CD4-positive, alpha-beta memory T cell (primary cell): ENCODE measurements around the gene PLA2G4D. TPM values are rescaled to one million over a fixed set of nuclear protein-coding genes. Genes with fewer than 3 reads are reported as not detected.

Experiments used
- CTCF ChIA-PET: fragments of 350-600 bp; sonication (Branson Sonifier 250); formaldehyde crosslinking; loops from one replicate; lab custom pipeline; 2021; ENCODE audit warnings: inconsistent platforms; ENCODE audit not compliant: partially characterized antibody; lab: Charles Lee
- POLR2A ChIA-PET: fragments of 350-600 bp; sonication (Branson Sonifier 250); formaldehyde crosslinking; loops from one replicate; lab custom pipeline; 2021; ENCODE audit not compliant: partially characterized antibody; lab: Charles Lee
- DNase-seq, 5 donors: peaks; one replicate each; pipeline versions ENCODE4 v3.0.0 to v3.0.0-alpha.2; 2020 to 2022; ENCODE audit warnings: mixed read lengths in 1 of 5
- H3K27ac ChIP-seq: one replicate; pipeline ENCODE4 v1.7.0; 2013; ENCODE audit warnings: low read depth, low read length
- H3K27me3 ChIP-seq: 2 replicates; pipeline ENCODE4 v1.7.0; 2013; ENCODE audit warnings: mild to moderate bottlenecking, low read length, moderate library complexity; ENCODE audit not compliant: insufficient read depth
- H3K36me3 ChIP-seq: 2 replicates; pipeline ENCODE4 v1.7.0; 2013; ENCODE audit warnings: mild to moderate bottlenecking, low read length, moderate library complexity; ENCODE audit not compliant: insufficient read depth
- H3K4me1 ChIP-seq: 2 replicates; pipeline ENCODE4 v1.7.0; 2013; ENCODE audit warnings: mild to moderate bottlenecking, low read length, moderate library complexity; ENCODE audit not compliant: insufficient read depth
- H3K4me3 ChIP-seq, 2 donors: one replicate each; pipeline ENCODE4 v1.7.0; 2013; ENCODE audit warnings: low read length in 2 of 2, mild to moderate bottlenecking in 1 of 2
- H3K9me3 ChIP-seq, 2 donors: one replicate each; pipeline ENCODE4 v1.7.0; 2013; ENCODE audit warnings: low read length in 2 of 2, control low read depth in 1 of 2; ENCODE audit not compliant: control insufficient read depth in 1 of 2
- H3K27ac Mint-ChIP-seq, 7 donors: one replicate each; pipeline ENCODE4 v1.8.0; 2020 to 2021; ENCODE audit warnings: mixed read lengths in 7 of 7, mild to moderate bottlenecking in 6 of 7, inconsistent platforms in 3 of 7, moderate library complexity in 3 of 7
- H3K27me3 Mint-ChIP-seq, 2 donors: one replicate each; pipeline ENCODE4 v1.8.0; 2020 to 2021; ENCODE audit warnings: mixed read lengths in 2 of 2
- H3K36me3 Mint-ChIP-seq, 2 donors: one replicate each; pipeline ENCODE4 v1.8.0; 2020 to 2021; ENCODE audit warnings: mixed read lengths in 2 of 2, inconsistent platforms in 1 of 2, mild to moderate bottlenecking in 1 of 2
- H3K4me1 Mint-ChIP-seq, 4 donors: one replicate each; pipeline ENCODE4 v1.8.0; 2020 to 2021; ENCODE audit warnings: mixed read lengths in 4 of 4, mild to moderate bottlenecking in 1 of 4
- H3K4me3 Mint-ChIP-seq, 8 donors: one replicate each; pipeline ENCODE4 v1.8.0; 2020 to 2021; ENCODE audit warnings: mixed read lengths in 8 of 8, mild to moderate bottlenecking in 7 of 8, moderate library complexity in 6 of 8, inconsistent platforms in 3 of 8
- H3K9me3 Mint-ChIP-seq, 8 donors: one replicate each; pipeline ENCODE4 v1.8.0; 2020 to 2021; ENCODE audit warnings: mixed read lengths in 8 of 8, mild to moderate bottlenecking in 5 of 8, inconsistent platforms in 3 of 8, moderate library complexity in 1 of 8
- intact Hi-C: fragments of 100-400 bp; cut with micrococcal nuclease; formaldehyde crosslinking; loops from one replicate; pipeline ENCODE4 v1.15.1; 2023
- polyA plus RNA-seq, 2 donors: library from polyadenylated mRNA; unstranded; fragments of 300-500 nt; fragmentation: Illumina TruSeq; gene quantifications; one replicate each; pipeline ENCODE4 v1.2.3, GENCODE V29; 2021
- total RNA-seq, 2 experiments: library from RNA; stranded (reverse); gene quantifications; one replicate each; pipeline ENCODE4 v1.2.3, GENCODE V29; 2021

Gene PLA2G4D
- total and polyA plus RNA-seq, 4 experiments from 2014 or later = not detected

GRCh38 chr15:42073418-42073817 lies 20.9 kb downstream of the PLA2G4D start:
- H3K36me3 Mint-ChIP-seq = no peaks in the 10 kb centered on the region
- H3K9me3 ChIP-seq = no peaks in the 10 kb centered on the region
- POLR2A ChIA-PET = no interaction called here
- no peaks in the 10 kb centered on the region for H3K27me3 ChIP-seq
- no peak overlapping the region for H3K27ac Mint-ChIP-seq
- no peak overlapping the region for H3K27ac ChIP-seq
- no peak overlapping the region for H3K4me3 Mint-ChIP-seq
- H3K27me3 Mint-ChIP-seq = peaks cover 3 to 5% of the 10 kb centered on the region in 2 donors
- intact Hi-C loops = no loop called here
- H3K9me3 Mint-ChIP-seq = no peaks in the 10 kb centered on the region
- no peaks in the 10 kb centered on the region for H3K4me1 ChIP-seq
- H3K4me3 ChIP-seq = no peak overlapping the region
- no peak for DNase-seq
- H3K4me1 Mint-ChIP-seq = no peaks in the 10 kb centered on the region
- CTCF ChIA-PET = interaction anchor here (3.7 kb wide), 2 partner anchors 11 to 12 kb away, joined by 14 to 15 read pairs; no protein-coding TSS in a partner anchor
- no peaks in the 10 kb centered on the region for H3K36me3 ChIP-seq

GRCh38 chr15:42072141-42072685 lies 22.1 kb downstream of the PLA2G4D start:
- Histone ChIP-seq H3K4me1 (no peaks in the 10 kb centered on the region), H3K36me3 (no peaks in the 10 kb centered on the region), H3K27ac (no peak overlapping the region), H3K27me3 (no peaks in the 10 kb centered on the region), H3K4me3 (no peak overlapping the region), H3K9me3 (no peaks in the 10 kb centered on the region)
- peaks cover 0 to 5% of the 10 kb centered on the region in 2 donors for H3K36me3 Mint-ChIP-seq
- CTCF ChIA-PET = interaction anchor here (3.7 kb wide), 2 partner anchors 10 to 12 kb away, joined by 14 to 15 read pairs; no protein-coding TSS in a partner anchor
- no peak overlapping the region for H3K27ac Mint-ChIP-seq
- intact Hi-C loops = no loop called here
- peaks cover 0 to 7% (median 5%) of the 10 kb centered on the region in 8 donors for H3K9me3 Mint-ChIP-seq
- POLR2A ChIA-PET = no interaction called here
- H3K4me1 Mint-ChIP-seq = no peaks in the 10 kb centered on the region
- H3K27me3 Mint-ChIP-seq = peaks cover 3 to 7% of the 10 kb centered on the region in 2 donors
- no peak for DNase-seq
- H3K4me3 Mint-ChIP-seq = no peak overlapping the region

GRCh38 chr15:42071717-42072116 lies 22.6 kb downstream of the PLA2G4D start:
- Histone ChIP-seq H3K27me3 (no peaks in the 10 kb centered on the region), H3K9me3 (no peaks in the 10 kb centered on the region), H3K36me3 (no peaks in the 10 kb centered on the region), H3K4me3 (no peak overlapping the region), H3K27ac (no peak overlapping the region), H3K4me1 (no peaks in the 10 kb centered on the region)
- H3K36me3 Mint-ChIP-seq = peaks cover 0 to 5% of the 10 kb centered on the region in 2 donors
- no peaks in the 10 kb centered on the region for H3K4me1 Mint-ChIP-seq
- ChIA-PET POLR2A (no interaction called here), CTCF (interaction anchor here (3.7 kb wide), 2 partner anchors 10 to 12 kb away, joined by 14 to 15 read pairs; no protein-coding TSS in a partner anchor)
- H3K9me3 Mint-ChIP-seq = peaks cover 0 to 11% (median 9%) of the 10 kb centered on the region in 8 donors
- no peak overlapping the region for H3K27ac Mint-ChIP-seq
- no peak for DNase-seq
- intact Hi-C loops = no loop called here
- no peak overlapping the region for H3K4me3 Mint-ChIP-seq
- H3K27me3 Mint-ChIP-seq = peaks cover 3 to 10% of the 10 kb centered on the region in 2 donors

- Histone ChIP-seq H3K9me3 (no peaks in the 10 kb centered on the region), H3K27ac (no peak overlapping the region), H3K27me3 (no peaks in the 10 kb centered on the region), H3K4me1 (no peaks in the 10 kb centered on the region), H3K36me3 (no peaks in the 10 kb centered on the region), H3K4me3 (no peak overlapping the region)
- peaks cover 5 to 16% of the 10 kb centered on the region in 2 donors for H3K27me3 Mint-ChIP-seq
- peaks cover 0 to 5% of the 10 kb centered on the region in 2 donors for H3K36me3 Mint-ChIP-seq
- intact Hi-C loops = no loop called here
- H3K4me1 Mint-ChIP-seq = peaks cover 0 to 3% (median 0%) of the 10 kb centered on the region in 4 donors
- no peak overlapping the region for H3K27ac Mint-ChIP-seq
- H3K4me3 Mint-ChIP-seq = no peak overlapping the region
- H3K9me3 Mint-ChIP-seq = peaks cover 2 to 16% (median 10%) of the 10 kb centered on the region in 8 donors
- ChIA-PET POLR2A (no interaction called here), CTCF (interaction anchor here (1.1 to 1.4 kb wide), 2 partner anchors 10 to 14 kb away, joined by 3 read pairs; no protein-coding TSS in a partner anchor)
- no peak for DNase-seq
Observed at GRCh38 chr15:42070976-42071350, 23.4 kb downstream of the PLA2G4D start.

GRCh38 chr15:42070279-42070975 lies 23.9 kb downstream of the PLA2G4D start:
- H3K4me1 Mint-ChIP-seq = peaks cover 0 to 3% (median 0%) of the 10 kb centered on the region in 4 donors
- H3K36me3 Mint-ChIP-seq = peaks cover 0 to 5% of the 10 kb centered on the region in 2 donors
- H3K4me1 ChIP-seq = no peaks in the 10 kb centered on the region
- DNase-seq = no peak
- H3K27me3 ChIP-seq = no peaks in the 10 kb centered on the region
- H3K4me3 Mint-ChIP-seq = no peak overlapping the region
- H3K27me3 Mint-ChIP-seq = peaks cover 5 to 16% of the 10 kb centered on the region in 2 donors
- no peaks in the 10 kb centered on the region for H3K36me3 ChIP-seq
- ChIA-PET POLR2A (no interaction called here), CTCF (interaction anchor here (1.1 to 2.4 kb wide), 3 partner anchors 10 to 13 kb away, joined by 3 to 7 read pairs (median 3); no protein-coding TSS in a partner anchor)
- no peak overlapping the region for H3K27ac Mint-ChIP-seq
- peaks cover 2 to 16% (median 10%) of the 10 kb centered on the region in 8 donors for H3K9me3 Mint-ChIP-seq
- no peak overlapping the region for H3K4me3 ChIP-seq
- H3K27ac ChIP-seq = no peak overlapping the region
- no peaks in the 10 kb centered on the region for H3K9me3 ChIP-seq
- intact Hi-C loops = no loop called here

GRCh38 chr15:42069496-42070278 lies 24.7 kb downstream of the PLA2G4D start:
- Histone ChIP-seq H3K27me3 (no peaks in the 10 kb centered on the region), H3K36me3 (no peaks in the 10 kb centered on the region), H3K9me3 (no peaks in the 10 kb centered on the region), H3K4me3 (no peak overlapping the region), H3K4me1 (no peaks in the 10 kb centered on the region), H3K27ac (no peak overlapping the region)
- DNase-seq = no peak
- ChIA-PET CTCF (interaction anchor here (1.4 to 2.4 kb wide), 2 partner anchors 9 to 14 kb away, joined by 3 to 7 read pairs; no protein-coding TSS in a partner anchor), POLR2A (no interaction called here)
- peaks cover 5 to 16% of the 10 kb centered on the region in 2 donors for H3K27me3 Mint-ChIP-seq
- no peak overlapping the region for H3K27ac Mint-ChIP-seq
- intact Hi-C loops = no loop called here
- H3K9me3 Mint-ChIP-seq = peaks cover 2 to 16% (median 10%) of the 10 kb centered on the region in 8 donors
- H3K4me3 Mint-ChIP-seq = no peak overlapping the region
- peaks cover 0 to 5% of the 10 kb centered on the region in 2 donors for H3K36me3 Mint-ChIP-seq
- peaks cover 0 to 3% (median 0%) of the 10 kb centered on the region in 4 donors for H3K4me1 Mint-ChIP-seq
